HG03280 (cell line): ENCODE measurements around the gene LBHD1.
A peak's percentile ranks its signal among the peaks of the same experiment; 100 is the strongest.
"Not testable (repeated sequence)": the region's sequence is repeated elsewhere in the genome, so short reads cannot be mapped to it uniquely, and the experiment has no call there.

ENCODE experiments used
- ATAC-seq: cut with Tn5 transposase; IDR thresholded peaks from one replicate; pipeline ENCODE4 v1.9.1; 2021; ENCODE audit warnings: mild to moderate bottlenecking, moderate library complexity; ENCODE audit not compliant: unreplicated experiment

The LBHD1 gene

GRCh38 chr11:62621567-62622470 is 50.2 kb downstream of the LBHD1 start, which contains the start of gene B3GAT3:
TSS of gene B3GAT3 (minus strand) at chr11:62621986. CDS start at chr11:62621947, 39 bp downstream.
- ATAC-seq, result peak; percentile 94

GRCh38 chr11:62621027-62621566 is 51.0 kb downstream of the LBHD1 start:
- ATAC-seq, result no peak

GRCh38 chr11:62616957-62617356 is 55.1 kb downstream of the LBHD1 start:
- not testable (repeated sequence) for ATAC-seq

GRCh38 chr11:62615521-62615920 is 56.5 kb downstream of the LBHD1 start:
- ATAC-seq, result no peak

- ATAC-seq, result no peak
Measured at GRCh38 chr11:62614275-62614674, 57.8 kb downstream of the LBHD1 start.

GRCh38 chr11:62613291-62613778 is 58.7 kb downstream of the LBHD1 start:
- ATAC-seq, result no peak
